SHP77 treated with DMSO at 0.1 percent for 48 hours (cell line): ENCODE results near the gene SYNGR2.

Experiments
- DNase-seq: peaks from one replicate; lab custom pipeline; 2025; lab: John Stamatoyannopoulos, UW

Gene SYNGR2

DNA sequence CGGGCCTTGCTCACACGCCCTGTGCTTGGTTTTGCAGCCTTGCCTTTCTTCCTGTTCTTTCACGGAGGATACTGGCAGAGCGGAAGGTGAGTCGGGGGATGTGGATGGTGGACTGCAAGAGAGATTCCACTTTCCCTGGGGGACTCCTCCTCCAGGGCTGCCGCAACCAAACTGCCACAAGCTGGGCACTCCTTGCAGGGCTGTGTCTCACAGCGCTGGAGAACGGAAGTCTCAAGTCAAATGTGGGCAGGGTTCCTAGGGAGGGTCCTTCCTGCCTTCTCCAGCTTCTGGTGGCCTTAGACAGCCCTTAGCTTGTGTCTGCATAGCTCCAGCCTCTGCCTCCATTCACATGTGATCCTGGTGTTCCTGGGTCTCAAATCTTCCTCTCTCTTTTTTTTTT is 34.3 kb downstream of the SYNGR2 start:
- no peak for DNase-seq

DNA sequence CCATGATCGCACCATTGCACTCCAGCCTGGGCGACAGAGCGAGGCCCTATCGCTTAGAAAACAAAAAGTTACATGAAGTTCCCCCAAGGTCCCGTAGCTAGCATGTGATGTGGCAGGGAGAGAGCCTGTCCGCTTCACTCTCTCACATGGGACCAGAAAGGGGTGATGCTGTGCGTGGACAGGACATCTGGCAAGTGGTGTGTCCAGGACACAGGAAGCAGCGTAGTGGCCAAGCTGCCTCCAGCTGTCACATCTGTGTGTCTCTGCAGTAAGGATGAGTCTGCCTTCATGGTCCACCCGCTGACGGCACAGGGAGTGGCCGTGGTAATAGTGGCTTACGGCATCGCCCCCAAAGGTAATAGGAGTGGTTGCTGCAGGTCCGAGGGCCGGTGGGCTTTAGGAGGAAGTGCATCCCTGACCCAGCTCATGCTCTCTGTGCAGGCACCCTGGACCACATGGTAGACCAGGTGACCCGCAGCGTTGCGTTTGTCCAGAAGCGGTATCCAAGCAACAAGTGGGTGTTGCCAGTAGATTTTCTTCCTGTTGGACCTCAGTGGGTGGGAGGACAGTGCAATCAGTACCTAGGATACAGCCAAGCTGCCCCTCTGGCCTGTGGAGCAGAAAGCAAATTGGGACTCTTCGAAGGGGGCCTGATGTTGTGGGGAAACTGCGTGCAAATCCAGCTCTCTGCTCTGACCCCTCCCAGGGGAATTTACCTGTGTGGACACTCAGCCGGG is 36.2 kb downstream of the SYNGR2 start:
- DNase-seq: no peak

DNA sequence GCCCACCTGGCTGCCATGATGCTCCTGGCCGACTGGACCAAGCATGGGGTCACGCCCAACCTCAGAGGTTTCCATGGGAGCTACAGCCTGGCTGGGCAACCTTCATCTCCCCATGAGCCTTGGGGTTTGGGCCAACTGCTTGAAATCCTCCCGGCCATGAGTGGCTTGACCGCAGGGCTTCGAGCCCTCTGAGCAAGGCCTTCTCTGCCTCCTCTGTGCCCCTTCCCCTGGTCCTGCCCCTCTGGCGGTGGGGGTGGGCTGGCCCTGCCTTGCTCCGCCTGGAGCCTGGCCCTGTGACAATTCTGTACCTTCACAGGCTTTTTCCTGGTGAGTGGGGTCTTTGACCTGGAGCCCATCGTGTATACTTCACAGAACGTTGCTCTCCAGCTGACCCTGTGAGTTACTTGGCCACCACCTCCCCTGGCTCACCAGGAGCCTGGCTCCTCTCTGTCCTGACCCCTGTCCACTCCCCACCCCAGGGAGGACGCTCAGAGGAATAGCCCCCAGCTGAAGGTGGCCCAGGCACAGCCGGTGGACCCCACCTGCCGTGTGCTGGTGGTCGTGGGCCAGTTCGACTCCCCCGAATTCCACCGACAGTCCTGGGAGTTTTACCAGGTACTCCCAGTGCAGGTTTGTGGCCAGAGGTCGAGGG is 36.9 kb downstream of the SYNGR2 start:
- no peak for DNase-seq

DNA sequence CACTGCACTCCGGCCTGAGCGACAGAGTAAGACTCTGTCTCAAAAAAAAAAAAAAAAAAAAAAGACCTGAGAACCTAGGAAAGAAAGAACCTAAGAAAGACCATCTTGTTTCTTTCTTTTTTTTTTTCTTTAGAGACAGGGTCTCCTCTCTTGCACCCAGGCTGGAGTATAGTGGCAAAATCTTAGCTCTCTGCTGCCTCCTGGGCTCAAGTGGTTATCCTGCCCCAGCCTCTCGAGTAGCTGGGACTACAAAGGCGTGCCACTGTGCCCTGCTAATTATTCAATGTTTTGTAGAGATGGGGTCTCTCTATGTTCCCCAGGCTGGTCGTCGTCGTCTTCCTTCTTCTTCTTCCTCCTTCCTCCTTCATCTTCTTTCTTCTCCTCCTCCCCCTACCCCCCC is 37.9 kb downstream of the SYNGR2 start:
- no peak for DNase-seq

DNA sequence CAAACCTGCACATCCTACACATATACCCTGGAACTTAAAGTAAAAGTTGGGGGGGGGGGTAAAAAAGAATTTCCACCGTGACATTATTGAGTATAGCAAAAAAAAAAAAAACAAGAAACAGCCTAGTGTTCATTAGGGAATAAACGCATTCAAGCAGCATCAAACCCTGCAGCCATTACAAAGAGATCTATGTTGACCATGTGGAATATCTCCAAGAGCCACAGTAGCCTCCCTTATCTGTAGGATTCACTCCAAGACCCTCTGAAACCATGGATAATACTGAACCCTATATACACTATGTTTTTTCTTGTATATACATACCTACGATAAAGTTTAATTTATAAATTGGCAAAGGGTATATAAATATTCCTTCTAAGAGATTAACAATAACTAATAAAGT is 40.1 kb downstream of the SYNGR2 start:
- DNase-seq: no peak

DNA sequence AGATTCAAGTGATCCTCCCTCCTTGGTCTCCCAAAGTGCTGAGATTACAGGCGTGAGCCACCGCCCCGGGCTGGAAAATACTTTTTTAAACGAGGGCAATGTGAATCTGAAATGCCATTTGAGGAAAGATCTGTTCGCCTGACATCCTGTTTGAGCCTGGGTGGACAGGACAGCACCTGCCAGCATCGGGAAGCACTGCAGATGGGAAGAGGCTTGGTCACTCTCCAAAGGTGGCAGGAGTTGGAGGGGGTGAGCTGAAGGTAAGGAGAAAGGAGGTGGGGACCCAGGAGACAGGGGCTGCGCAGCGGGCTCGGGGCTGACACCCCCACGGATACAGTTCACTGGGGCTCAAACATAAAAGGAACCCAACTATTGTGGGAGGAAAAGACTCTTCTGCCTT is 41.7 kb downstream of the SYNGR2 start:
- no peak for DNase-seq

DNA sequence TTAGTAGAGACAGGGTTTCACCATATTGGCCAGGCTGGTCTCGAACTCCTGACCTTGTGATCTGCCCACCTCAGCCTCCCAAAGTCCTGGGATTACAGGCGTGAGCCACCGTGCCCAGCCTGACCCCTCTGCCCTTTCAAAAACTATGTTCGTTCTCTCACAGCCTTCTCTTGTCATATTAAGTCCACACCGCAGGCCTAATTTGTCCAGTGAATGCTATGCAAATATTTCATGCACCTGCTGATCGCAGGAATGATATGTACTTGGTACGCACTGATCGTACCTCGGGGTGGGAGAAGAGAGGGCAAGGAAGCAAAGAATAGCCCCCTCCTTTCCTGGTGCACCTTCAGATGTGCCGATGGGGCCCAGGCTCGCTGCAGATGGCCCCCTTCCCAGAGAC is 42.7 kb downstream of the SYNGR2 start:
- no peak for DNase-seq

DNA sequence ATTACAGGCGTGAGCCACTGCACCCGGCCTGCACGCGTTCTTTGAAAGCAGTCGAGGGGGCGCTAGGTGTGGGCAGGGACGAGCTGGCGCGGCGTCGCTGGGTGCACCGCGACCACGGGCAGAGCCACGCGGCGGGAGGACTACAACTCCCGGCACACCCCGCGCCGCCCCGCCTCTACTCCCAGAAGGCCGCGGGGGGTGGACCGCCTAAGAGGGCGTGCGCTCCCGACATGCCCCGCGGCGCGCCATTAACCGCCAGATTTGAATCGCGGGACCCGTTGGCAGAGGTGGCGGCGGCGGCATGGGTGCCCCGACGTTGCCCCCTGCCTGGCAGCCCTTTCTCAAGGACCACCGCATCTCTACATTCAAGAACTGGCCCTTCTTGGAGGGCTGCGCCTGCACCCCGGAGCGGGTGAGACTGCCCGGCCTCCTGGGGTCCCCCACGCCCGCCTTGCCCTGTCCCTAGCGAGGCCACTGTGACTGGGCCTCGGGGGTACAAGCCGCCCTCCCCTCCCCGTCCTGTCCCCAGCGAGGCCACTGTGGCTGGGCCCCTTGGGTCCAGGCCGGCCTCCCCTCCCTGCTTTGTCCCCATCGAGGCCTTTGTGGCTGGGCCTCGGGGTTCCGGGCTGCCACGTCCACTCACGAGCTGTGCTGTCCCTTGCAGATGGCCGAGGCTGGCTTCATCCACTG is 45.8 kb downstream of the SYNGR2 start, which contains the start of gene BIRC5:
Gene BIRC5 (plus strand): TSS at position 238 of the 690 bp plus-strand sequence. CDS start 64 bp downstream, at position 302.
- peak; percentile 85 for DNase-seq

DNA sequence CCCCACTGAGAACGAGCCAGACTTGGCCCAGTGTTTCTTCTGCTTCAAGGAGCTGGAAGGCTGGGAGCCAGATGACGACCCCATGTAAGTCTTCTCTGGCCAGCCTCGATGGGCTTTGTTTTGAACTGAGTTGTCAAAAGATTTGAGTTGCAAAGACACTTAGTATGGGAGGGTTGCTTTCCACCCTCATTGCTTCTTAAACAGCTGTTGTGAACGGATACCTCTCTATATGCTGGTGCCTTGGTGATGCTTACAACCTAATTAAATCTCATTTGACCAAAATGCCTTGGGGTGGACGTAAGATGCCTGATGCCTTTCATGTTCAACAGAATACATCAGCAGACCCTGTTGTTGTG is 46.3 kb downstream of the SYNGR2 start:
- DNase-seq: no peak

DNA sequence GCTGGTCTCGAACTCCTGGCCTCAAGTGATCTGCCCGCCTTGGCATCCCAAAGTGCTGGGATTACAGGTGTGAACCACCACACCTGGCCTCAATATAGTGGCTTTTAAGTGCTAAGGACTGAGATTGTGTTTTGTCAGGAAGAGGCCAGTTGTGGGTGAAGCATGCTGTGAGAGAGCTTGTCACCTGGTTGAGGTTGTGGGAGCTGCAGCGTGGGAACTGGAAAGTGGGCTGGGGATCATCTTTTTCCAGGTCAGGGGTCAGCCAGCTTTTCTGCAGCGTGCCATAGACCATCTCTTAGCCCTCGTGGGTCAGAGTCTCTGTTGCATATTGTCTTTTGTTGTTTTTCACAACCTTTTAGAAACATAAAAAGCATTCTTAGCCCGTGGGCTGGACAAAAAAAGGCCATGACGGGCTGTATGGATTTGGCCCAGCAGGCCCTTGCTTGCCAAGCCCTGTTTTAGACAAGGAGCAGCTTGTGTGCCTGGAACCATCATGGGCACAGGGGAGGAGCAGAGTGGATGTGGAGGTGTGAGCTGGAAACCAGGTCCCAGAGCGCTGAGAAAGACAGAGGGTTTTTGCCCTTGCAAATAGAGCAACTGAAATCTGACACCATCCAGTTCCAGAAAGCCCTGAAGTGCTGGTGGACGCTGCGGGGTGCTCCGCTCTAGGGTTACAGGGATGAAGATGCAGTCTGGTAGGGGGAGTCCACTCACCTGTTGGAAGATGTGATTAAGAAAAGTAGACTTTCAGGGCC is 51.2 kb downstream of the SYNGR2 start:
- no peak for DNase-seq
